K562 (cell line): ENCODE data around the gene TPD52L2. TPM values are rescaled to one million over a fixed set of nuclear protein-coding genes. Genes with fewer than 3 reads are reported as not detected.
A peak's percentile ranks its signal among the peaks of the same experiment; 100 is the strongest.

Experiments used
- ARID1B ChIP-seq: fragments of 450-650 bp; IDR thresholded peaks from 2 replicates; pipeline ENCODE4 v1.6.1; 2016; ENCODE audit warnings: antibody characterized with exemption, mild to moderate bottlenecking, inconsistent platforms
- BCOR ChIP-seq: fragments of 450-650 bp; IDR thresholded peaks from 2 replicates; pipeline ENCODE4 v1.6.1; 2016
- BRCA1 ChIP-seq, 2 experiments: fragments of 450-650 bp in 1 of 2; sonication (generic) in 1 of 2; formaldehyde crosslinking in 1 of 2; IDR thresholded peaks; 2 replicates each; pipeline versions ENCODE4 v1.5.0 to v1.6.1; 2017 to 2020; ENCODE audit warnings: mild to moderate bottlenecking in 1 of 2, missing genetic modification reagents in 1 of 2
- CBFA2T2 ChIP-seq: fragments of 450-650 bp; conservative IDR thresholded peaks from 2 replicates; pipeline ENCODE4 v1.6.1; 2017; ENCODE audit warnings: mild to moderate bottlenecking
- CGGBP1 ChIP-seq: fragments of 250-450 bp; sonication (Bioruptor Pico); IDR thresholded peaks from 2 replicates; pipeline ENCODE4 v1.9.0; 2021; ENCODE audit warnings: mild to moderate bottlenecking
- CREM ChIP-seq: IDR thresholded peaks from 2 replicates; pipeline ENCODE4 v1.6.1; 2014; ENCODE audit warnings: antibody characterized with exemption, low read depth
- CSDE1 ChIP-seq, 2 experiments: fragments of 450-650 bp; IDR thresholded peaks; 2 replicates each; pipeline ENCODE4 v1.6.1; 2016; ENCODE audit warnings: mild to moderate bottlenecking in 1 of 2
- FOXJ2 ChIP-seq: fragments of 200-800 bp; sonication (Bioruptor generic); IDR thresholded peaks from 2 replicates; pipeline ENCODE4 v1.6.1; 2016; ENCODE audit warnings: missing genetic modification characterization, missing compliant biosample characterization
- HDAC2 ChIP-seq: fragments of 450-650 bp; IDR thresholded peaks from 2 replicates; pipeline ENCODE4 v1.6.1; 2016; ENCODE audit warnings: mild to moderate bottlenecking
- HMGN3 ChIP-seq: IDR thresholded peaks from 2 replicates; pipeline ENCODE4 v1.6.1; 2011; ENCODE audit warnings: borderline replicate concordance, low read depth, mild to moderate bottlenecking, mixed read lengths, low read length; ENCODE audit not compliant: insufficient read length; ENCODE audit errors: extremely low read depth
- MEF2A ChIP-seq: IDR thresholded peaks from 2 replicates; pipeline ENCODE4 v1.6.1; 2011; ENCODE audit warnings: low read depth, mild to moderate bottlenecking, low read length, moderate library complexity; ENCODE audit not compliant: control insufficient read depth
- NCOR1 ChIP-seq: fragments of 450-650 bp; IDR thresholded peaks from 2 replicates; pipeline ENCODE4 v1.6.1; 2016; ENCODE audit warnings: mild to moderate bottlenecking, moderate library complexity
- NFATC3 ChIP-seq: fragments of 450-650 bp; IDR thresholded peaks from 2 replicates; pipeline ENCODE4 v1.6.1; 2017; ENCODE audit warnings: mild to moderate bottlenecking
- PCBP1 ChIP-seq: fragments of 200-400 bp; formaldehyde crosslinking; IDR thresholded peaks from 2 replicates; pipeline ENCODE4 v1.6.1; 2018; ENCODE audit warnings: mild to moderate bottlenecking, low read depth, low read length; ENCODE audit not compliant: poor library complexity, severe bottlenecking
- RBFOX2 ChIP-seq: fragments of 200-400 bp; formaldehyde crosslinking; IDR thresholded peaks from 2 replicates; pipeline ENCODE4 v1.6.1; 2017; ENCODE audit warnings: low read depth, mild to moderate bottlenecking, low read length, moderate library complexity
- RCOR1 ChIP-seq, 2 experiments: IDR thresholded peaks; 2 replicates each; pipeline ENCODE4 v1.6.1; 2012; ENCODE audit warnings: low read depth in 2 of 2, low read length in 2 of 2, borderline replicate concordance in 1 of 2, improper control_type of control experiment in 1 of 2
- RFX1 ChIP-seq: fragments of 450-650 bp; IDR thresholded peaks from 2 replicates; pipeline ENCODE4 v1.6.1; 2016; ENCODE audit warnings: mild to moderate bottlenecking, moderate library complexity
- RNF2 ChIP-seq: sonication (generic); IDR thresholded peaks from 2 replicates; pipeline ENCODE4 v1.6.1; 2016
- SMARCC2 ChIP-seq: fragments of 450-650 bp; IDR thresholded peaks from 2 replicates; pipeline ENCODE4 v1.6.1; 2017; ENCODE audit warnings: antibody characterized with exemption, moderate library complexity, mild to moderate bottlenecking, low read depth
- TCF7 ChIP-seq: sonication (generic); IDR thresholded peaks from 2 replicates; pipeline ENCODE4 v1.6.1; 2016; ENCODE audit warnings: antibody characterized with exemption, borderline replicate concordance
- TSHZ1 ChIP-seq: fragments of 250-450 bp; sonication (Bioruptor Pico); IDR thresholded peaks from 2 replicates; pipeline ENCODE4 v1.4.0; 2020; ENCODE audit warnings: mild to moderate bottlenecking, moderate library complexity
- XRCC3 ChIP-seq: fragments of 450-650 bp; IDR thresholded peaks from 2 replicates; pipeline ENCODE4 v1.6.1; 2017; ENCODE audit warnings: mild to moderate bottlenecking, moderate library complexity
- ZBTB17 ChIP-seq: fragments of 450-650 bp; formaldehyde crosslinking; IDR thresholded peaks from 2 replicates; pipeline ENCODE4 v1.4.0; 2020; ENCODE audit warnings: mild to moderate bottlenecking
- ZNF311 ChIP-seq: fragments of 250-450 bp; sonication (Bioruptor Pico); IDR thresholded peaks from 2 replicates; pipeline ENCODE4 v1.4.0; 2020; ENCODE audit warnings: mild to moderate bottlenecking, moderate library complexity
- ZNF436 ChIP-seq: fragments of 250-450, 450-650 bp; sonication (Bioruptor Pico); formaldehyde crosslinking; IDR thresholded peaks from 2 replicates; pipeline ENCODE4 v1.7.0; 2020; ENCODE audit warnings: mild to moderate bottlenecking
- ZNF766 ChIP-seq: fragments of 200-800 bp; sonication (Bioruptor generic); conservative IDR thresholded peaks from 2 replicates; pipeline ENCODE4 v1.6.1; 2016; ENCODE audit warnings: missing genetic modification characterization, missing compliant biosample characterization
- polyA plus RNA-seq, 8 experiments: library from polyadenylated mRNA; depleted of rRNA in 4 of 8; stranded (reverse) in 5 of 8; unstranded in 3 of 8; fragments of >200 nt; fragmentation: Nextera tagmentation in 2 of 8; fragmentation: Illumina TruSeq in 1 of 8; extraction: Ambion mirVana in 2 of 8; extraction: Trizol in 1 of 8; gene quantifications; 2 replicates each; pipeline versions ENCODE4 v1.2.1 to v1.2.3, GENCODE V29; 2011 to 2014; ENCODE audit warnings: inconsistent platforms in 1 of 8, missing spikeins in 1 of 8
- total RNA-seq, 7 experiments: library from RNA; depleted of rRNA in 6 of 7; stranded (reverse); fragments of >200 nt in 6 of 7; fragmentation: Illumina TruSeq in 2 of 7; extraction: Trizol in 2 of 7; gene quantifications; 2 replicates each; pipeline versions ENCODE4 v1.2.1 to v1.2.3, GENCODE V29; 2011 to 2021; ENCODE audit warnings: low replicate concordance in 1 of 7

TPD52L2 gene
- total and polyA plus RNA-seq, 9 of the 15 experiments (the other 6 are each of a cell fraction or from before 2014, with no cell fraction given) = 1.9 to 117 (median 74.6) TPM

GRCh38 chr20:63846128-63846771 is 18.8 kb upstream of the TPD52L2 start (continued):
- TF ChIP-seq CSDE1 (IDR thresholded peaks at IDR 0.05) = no peak
- TF ChIP-seq RFX1 = no peak
- TF ChIP-seq NCOR1 = no peak
- TF ChIP-seq PCBP1 = peak; percentile 45
- no peak for TF ChIP-seq SMARCC2
- TF ChIP-seq RCOR1 (IDR thresholded peaks at IDR 0.05; ENCODE audit: borderline replicate concordance in 1 of 2, low read depth in 2 of 2, low read length in 2 of 2) = peak in 1 of 2 experiments; percentile 44; a peak in 1 of 4 replicates
- TF ChIP-seq FOXJ2 (tag) = no peak
- no peak for TF ChIP-seq HDAC2
- peak; percentile 57 for TF ChIP-seq HMGN3
- TF ChIP-seq BRCA1 (IDR thresholded peaks at IDR 0.05) = no peak
- no peak for TF ChIP-seq BRCA1 (CRISPR knock-in tag; IDR thresholded peaks at IDR 0.05)
- no peak for TF ChIP-seq ZNF436 (CRISPR knock-in tag)
- peak; percentile 27; the same call in 1 of the 2 replicates for TF ChIP-seq CBFA2T2
- TF ChIP-seq ZBTB17 (CRISPR knock-in tag) = no peak
- no peak for TF ChIP-seq TCF7
- TF ChIP-seq TSHZ1 = no peak
- TF ChIP-seq ARID1B = peak; percentile 35; the same call in 1 of the 2 replicates
- 0 out of 2 replicates have a peak, but pooled peaks have one; percentile 10 for TF ChIP-seq BCOR
- TF ChIP-seq CREM = peak; percentile 35; the same call in 1 of the 2 replicates
- TF ChIP-seq NFATC3 = no peak
- TF ChIP-seq ZNF766 (CRISPR knock-in tag) = no peak
- no peak for TF ChIP-seq ZNF311
- TF ChIP-seq MEF2A = peak; percentile 88; the same call in 1 of the 2 replicates
- no peak for TF ChIP-seq XRCC3
- no peak for TF ChIP-seq CGGBP1
- TF ChIP-seq RBFOX2 = peak; percentile 46
- peak; percentile 48; the same call in 1 of the 2 replicates for TF ChIP-seq RNF2
